ENCODE results near the gene HIVEP1.

HIVEP1 gene

DNA sequence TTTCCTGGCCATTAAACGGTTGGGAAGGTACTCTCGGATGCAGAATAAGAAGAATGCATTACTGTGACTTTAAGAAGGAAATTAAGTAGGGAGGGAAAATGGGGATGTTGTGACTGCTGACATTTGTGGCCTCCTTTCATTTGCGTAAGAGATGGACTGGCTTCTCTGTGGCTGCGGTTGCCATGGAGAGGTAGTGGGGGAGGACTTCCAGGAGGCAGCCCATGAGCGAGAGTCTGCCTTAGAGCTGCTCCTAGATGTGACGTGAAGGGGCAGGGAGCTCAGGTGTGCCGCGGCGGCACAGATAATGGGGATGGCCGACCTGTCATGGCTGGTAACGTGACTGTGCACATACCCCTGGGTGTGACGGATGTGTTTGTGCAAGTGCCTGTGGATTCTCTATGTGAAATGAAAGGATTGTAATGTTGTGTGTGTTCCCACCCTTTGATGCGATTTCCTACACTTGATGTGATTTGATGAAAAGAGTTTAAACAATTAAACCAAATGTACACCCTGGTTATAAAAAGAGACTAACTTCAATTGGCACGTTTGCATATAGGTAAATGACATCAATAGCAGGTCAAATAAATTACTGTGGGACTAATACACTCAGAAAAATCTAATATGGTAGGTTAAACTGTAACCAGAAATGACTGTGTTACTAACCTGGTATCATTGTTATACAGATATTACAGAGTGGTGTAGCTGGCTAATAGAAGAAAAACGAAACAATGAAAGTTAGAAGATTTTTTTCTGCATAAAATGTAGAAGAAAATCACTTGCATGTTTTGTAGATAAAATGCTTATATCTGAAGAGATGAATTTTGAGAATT lies 48.9 kb downstream of the HIVEP1 start:
- Histone ChIP-seq H3K4me3 (ENCODE audit: low read length) (no peak overlapping the region), H3K9me3 (ENCODE audit: control insufficient read depth, low read depth, low read length) (no peaks in the 10 kb centered on the region), H3K9ac (ENCODE audit: low read length) (no peak overlapping the region), H3K36me3 (ENCODE audit: control insufficient read depth, low read depth, low read length) (no peaks in the 10 kb centered on the region), H3K27me3 (ENCODE audit: control insufficient read depth, insufficient read depth, low read length) (no peaks in the 10 kb centered on the region), H3K27ac (ENCODE audit: low read length) (peak overlapping the region; percentile 7), H3K4me1 (ENCODE audit: control insufficient read depth, low read depth, low read length) (peaks cover 18% of the 10 kb centered on the region)

- H3K36me3 ChIP-seq (ENCODE audit: control insufficient read depth, low read depth, low read length): no peaks in the 10 kb centered on the region
- no peak overlapping the region for H3K4me3 ChIP-seq (ENCODE audit: low read length)
- peaks cover 18% of the 10 kb centered on the region for H3K4me1 ChIP-seq (ENCODE audit: control insufficient read depth, low read depth, low read length)
- no peak overlapping the region for H3K9ac ChIP-seq (ENCODE audit: low read length)
- no peak overlapping the region for H3K27ac ChIP-seq (ENCODE audit: low read length)
- H3K9me3 ChIP-seq (ENCODE audit: control insufficient read depth, low read depth, low read length): no peaks in the 10 kb centered on the region
- H3K27me3 ChIP-seq (ENCODE audit: control insufficient read depth, insufficient read depth, low read length): no peaks in the 10 kb centered on the region
Measured at GRCh38 chr6:12062605-12063004, 50.5 kb downstream of the HIVEP1 start.

- Histone ChIP-seq H3K9me3 (ENCODE audit: control insufficient read depth, low read depth, low read length) (no peaks in the 10 kb centered on the region), H3K36me3 (ENCODE audit: control insufficient read depth, low read depth, low read length) (no peaks in the 10 kb centered on the region), H3K9ac (ENCODE audit: low read length) (no peak overlapping the region)
Measured at GRCh38 chr6:12064131-12064530, 52.0 kb downstream of the HIVEP1 start.

GRCh38 chr6:12064538-12065071 lies 52.5 kb downstream of the HIVEP1 start:
- Histone ChIP-seq H3K36me3 (ENCODE audit: control insufficient read depth, low read depth, low read length) (no peaks in the 10 kb centered on the region), H3K27ac (ENCODE audit: low read length) (no peak overlapping the region), H3K9ac (ENCODE audit: low read length) (no peak overlapping the region), H3K27me3 (ENCODE audit: control insufficient read depth, insufficient read depth, low read length) (no peaks in the 10 kb centered on the region), H3K9me3 (ENCODE audit: control insufficient read depth, low read depth, low read length) (no peaks in the 10 kb centered on the region), H3K4me3 (ENCODE audit: low read length) (no peak overlapping the region), H3K4me1 (ENCODE audit: control insufficient read depth, low read depth, low read length) (peaks cover 15% of the 10 kb centered on the region)

More at GRCh38 chr6:12064131-12064530, 52.0 kb downstream of the HIVEP1 start:
- no peaks in the 10 kb centered on the region for H3K27me3 ChIP-seq (ENCODE audit: control insufficient read depth, insufficient read depth, low read length)
- no peak overlapping the region for H3K27ac ChIP-seq (ENCODE audit: low read length)
- peaks cover 18% of the 10 kb centered on the region for H3K4me1 ChIP-seq (ENCODE audit: control insufficient read depth, low read depth, low read length)
- no peak overlapping the region for H3K4me3 ChIP-seq (ENCODE audit: low read length)

- Histone ChIP-seq H3K4me1 (ENCODE audit: control insufficient read depth, low read depth, low read length) (peaks cover 12% of the 10 kb centered on the region), H3K27ac (ENCODE audit: low read length) (no peak overlapping the region), H3K4me3 (ENCODE audit: low read length) (no peak overlapping the region), H3K9me3 (ENCODE audit: control insufficient read depth, low read depth, low read length) (no peaks in the 10 kb centered on the region), H3K27me3 (ENCODE audit: control insufficient read depth, insufficient read depth, low read length) (no peaks in the 10 kb centered on the region), H3K36me3 (ENCODE audit: control insufficient read depth, low read depth, low read length) (no peaks in the 10 kb centered on the region), H3K9ac (ENCODE audit: low read length) (no peak overlapping the region)
Measured at GRCh38 chr6:12065321-12066140, 53.4 kb downstream of the HIVEP1 start.

DNA sequence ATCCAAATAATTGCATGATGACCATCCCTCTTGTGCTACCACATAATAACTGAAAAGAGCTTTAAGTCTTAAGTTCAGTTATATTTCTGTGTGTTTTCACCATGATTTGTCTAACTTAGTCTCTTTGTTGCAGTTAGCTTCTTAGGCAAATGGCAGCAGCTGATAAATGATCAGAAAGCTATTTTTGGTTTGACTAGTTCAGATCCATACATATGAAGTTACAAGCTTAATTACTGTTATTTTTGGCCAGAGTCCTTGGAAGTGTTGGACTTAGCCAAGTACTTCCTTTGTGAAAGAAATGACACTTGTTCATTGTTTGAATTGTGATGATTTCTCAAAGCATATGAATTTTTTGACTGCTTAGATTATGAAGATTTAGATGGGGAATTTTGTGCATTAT lies 54.2 kb downstream of the HIVEP1 start:
- Histone ChIP-seq H3K27me3 (ENCODE audit: control insufficient read depth, insufficient read depth, low read length) (no peaks in the 10 kb centered on the region), H3K4me1 (ENCODE audit: control insufficient read depth, low read depth, low read length) (peaks cover 5% of the 10 kb centered on the region), H3K36me3 (ENCODE audit: control insufficient read depth, low read depth, low read length) (no peaks in the 10 kb centered on the region), H3K27ac (ENCODE audit: low read length) (no peak overlapping the region), H3K4me3 (ENCODE audit: low read length) (no peak overlapping the region), H3K9me3 (ENCODE audit: control insufficient read depth, low read depth, low read length) (no peaks in the 10 kb centered on the region), H3K9ac (ENCODE audit: low read length) (no peak overlapping the region)

- H3K4me1 ChIP-seq (ENCODE audit: control insufficient read depth, low read depth, low read length): peaks cover 5% of the 10 kb centered on the region
- H3K36me3 ChIP-seq (ENCODE audit: control insufficient read depth, low read depth, low read length): no peaks in the 10 kb centered on the region
- H3K9me3 ChIP-seq (ENCODE audit: control insufficient read depth, low read depth, low read length): no peaks in the 10 kb centered on the region
- no peak overlapping the region for H3K9ac ChIP-seq (ENCODE audit: low read length)
- H3K27ac ChIP-seq (ENCODE audit: low read length): no peak overlapping the region
- no peaks in the 10 kb centered on the region for H3K27me3 ChIP-seq (ENCODE audit: control insufficient read depth, insufficient read depth, low read length)
- no peak overlapping the region for H3K4me3 ChIP-seq (ENCODE audit: low read length)
Measured at GRCh38 chr6:12068899-12069557, 56.9 kb downstream of the HIVEP1 start.

DNA sequence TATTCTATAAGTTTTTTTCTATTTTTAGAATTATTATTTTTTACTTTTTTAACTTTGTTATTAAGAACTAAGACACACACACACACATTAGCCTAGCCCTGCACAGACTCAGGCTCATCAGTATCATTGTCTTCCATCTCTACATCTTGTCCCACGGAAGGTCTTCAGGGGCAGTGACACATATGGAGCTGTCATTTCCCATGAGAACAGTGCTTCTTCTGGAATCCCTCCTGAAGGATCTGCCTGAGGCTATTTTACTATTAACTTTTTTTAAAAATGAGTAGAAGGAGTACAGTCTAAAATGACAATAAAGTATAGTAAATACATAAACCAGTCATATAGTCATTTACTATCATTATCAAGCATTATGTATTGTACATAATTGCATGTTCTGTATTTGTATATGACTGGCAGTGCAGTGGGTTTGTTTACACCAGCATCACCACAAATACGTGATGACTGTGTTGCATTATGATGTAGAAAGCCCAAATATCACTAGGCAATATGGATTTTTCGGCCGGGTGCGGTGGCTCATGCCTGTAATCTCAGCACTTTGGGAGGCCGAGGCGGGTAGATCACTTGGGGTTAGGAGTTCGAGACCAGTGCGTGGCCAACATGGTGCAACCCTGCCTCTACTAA lies 57.9 kb downstream of the HIVEP1 start:
- no peak overlapping the region for H3K4me3 ChIP-seq (ENCODE audit: low read length)
- H3K27ac ChIP-seq (ENCODE audit: low read length): no peak overlapping the region
- H3K36me3 ChIP-seq (ENCODE audit: control insufficient read depth, low read depth, low read length): no peaks in the 10 kb centered on the region
- peaks cover 5% of the 10 kb centered on the region for H3K4me1 ChIP-seq (ENCODE audit: control insufficient read depth, low read depth, low read length)
- no peak overlapping the region for H3K9ac ChIP-seq (ENCODE audit: low read length)
- H3K27me3 ChIP-seq (ENCODE audit: control insufficient read depth, insufficient read depth, low read length): no peaks in the 10 kb centered on the region
- no peaks in the 10 kb centered on the region for H3K9me3 ChIP-seq (ENCODE audit: control insufficient read depth, low read depth, low read length)

- Histone ChIP-seq H3K27ac (ENCODE audit: low read length) (no peak overlapping the region), H3K9ac (ENCODE audit: low read length) (no peak overlapping the region), H3K36me3 (ENCODE audit: control insufficient read depth, low read depth, low read length) (no peaks in the 10 kb centered on the region)
Measured at GRCh38 chr6:12071064-12071615, 59.0 kb downstream of the HIVEP1 start.

DNA sequence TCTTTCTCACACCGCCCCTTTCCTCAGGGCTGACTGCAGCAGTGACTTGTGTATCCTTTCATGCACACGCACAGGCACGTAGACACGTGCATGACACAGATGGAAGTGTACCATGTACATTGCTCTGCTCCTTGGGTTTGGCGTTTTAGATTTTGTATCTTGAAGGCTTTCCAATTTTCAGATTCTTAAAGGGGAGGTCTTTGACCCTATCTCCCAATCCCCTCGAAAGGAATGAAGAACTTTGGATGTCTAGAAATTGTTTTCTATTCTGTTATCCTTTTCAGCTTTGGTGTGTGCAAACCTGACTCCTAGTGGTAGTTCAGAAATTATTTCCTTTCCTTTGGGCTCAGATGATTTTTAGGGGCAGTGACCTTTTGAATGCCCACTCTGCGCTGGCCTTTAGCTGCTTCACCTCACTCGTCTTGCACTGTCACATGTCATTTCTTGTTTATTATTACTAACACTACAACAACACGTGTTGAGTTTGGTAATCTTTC lies 63.0 kb downstream of the HIVEP1 start:
- no peaks in the 10 kb centered on the region for H3K27me3 ChIP-seq (ENCODE audit: control insufficient read depth, insufficient read depth, low read length)
- H3K4me3 ChIP-seq (ENCODE audit: low read length): no peak overlapping the region
- peaks cover 2% of the 10 kb centered on the region for H3K36me3 ChIP-seq (ENCODE audit: control insufficient read depth, low read depth, low read length)
- H3K27ac ChIP-seq (ENCODE audit: low read length): no peak overlapping the region
- no peak overlapping the region for H3K9ac ChIP-seq (ENCODE audit: low read length)
- no peaks in the 10 kb centered on the region for H3K9me3 ChIP-seq (ENCODE audit: control insufficient read depth, low read depth, low read length)
- no peaks in the 10 kb centered on the region for H3K4me1 ChIP-seq (ENCODE audit: control insufficient read depth, low read depth, low read length)

More at GRCh38 chr6:12071064-12071615, 59.0 kb downstream of the HIVEP1 start:
- H3K27me3 ChIP-seq (ENCODE audit: control insufficient read depth, insufficient read depth, low read length): no peaks in the 10 kb centered on the region
- no peak overlapping the region for H3K4me3 ChIP-seq (ENCODE audit: low read length)
- no peaks in the 10 kb centered on the region for H3K4me1 ChIP-seq (ENCODE audit: control insufficient read depth, low read depth, low read length)
- no peaks in the 10 kb centered on the region for H3K9me3 ChIP-seq (ENCODE audit: control insufficient read depth, low read depth, low read length)
